MM.1S (cell line): ENCODE data around the gene CDH22.

Source experiments
- DNase-seq: peaks from one replicate; pipeline ENCODE4 v3.0.0-alpha.2; 2015
- H2AFZ ChIP-seq: fragments of 300-600 bp; sonication (generic); 2 replicates; pipeline ENCODE4 v1.6.0; 2016; ENCODE audit warnings: antibody characterized with exemption, low read length
- H3F3A ChIP-seq: fragments of 300-600 bp; sonication (generic); 2 replicates; pipeline ENCODE4 v1.6.1; 2016; ENCODE audit warnings: mild to moderate bottlenecking, antibody characterized with exemption, low read length, moderate library complexity, mixed read lengths; ENCODE audit not compliant: insufficient read depth
- H3K27ac ChIP-seq: fragments of 300-600 bp; sonication (generic); 2 replicates; pipeline ENCODE4 v1.5.1; 2016; ENCODE audit warnings: mild to moderate bottlenecking, low read length
- H3K27me3 ChIP-seq: fragments of 300-600 bp; sonication (generic); replicated peaks from 2 replicates; pipeline ENCODE4 v1.6.0; 2016; ENCODE audit warnings: low read length; ENCODE audit not compliant: insufficient read depth
- H3K36me3 ChIP-seq: fragments of 300-600 bp; sonication (generic); replicated peaks from 2 replicates; pipeline ENCODE4 v1.6.1; 2016; ENCODE audit warnings: mild to moderate bottlenecking, low read length, mixed read lengths; ENCODE audit not compliant: insufficient read depth
- H3K4me1 ChIP-seq: fragments of 300-600 bp; sonication (generic); 2 replicates; pipeline ENCODE4 v1.6.1; 2016; ENCODE audit warnings: low read length, mixed read lengths
- H3K4me2 ChIP-seq: fragments of 300-600 bp; sonication (generic); 2 replicates; pipeline ENCODE4 v1.6.0; 2016; ENCODE audit warnings: low read depth, low read length
- H3K4me3 ChIP-seq: fragments of 300-600 bp; sonication (generic); 2 replicates; pipeline ENCODE4 v1.5.1; 2016; ENCODE audit warnings: low read length, mixed read lengths
- H3K79me2 ChIP-seq: fragments of 300-600 bp; sonication (generic); 2 replicates; pipeline ENCODE4 v1.6.1; 2016; ENCODE audit warnings: mixed run types, low read length, mixed read lengths
- H3K9ac ChIP-seq: fragments of 300-600 bp; sonication (generic); 2 replicates; pipeline ENCODE4 v1.6.1; 2016; ENCODE audit warnings: low read length, mixed read lengths
- H3K9me2 ChIP-seq: fragments of 300-600 bp; sonication (generic); replicated peaks from 2 replicates; pipeline ENCODE4 v1.6.1; 2016; ENCODE audit warnings: mild to moderate bottlenecking, low read length, mixed read lengths; ENCODE audit not compliant: insufficient read depth
- H3K9me3 ChIP-seq: fragments of 300-600 bp; sonication (generic); replicated peaks from 2 replicates; pipeline ENCODE4 v1.6.1; 2016; ENCODE audit warnings: mild to moderate bottlenecking, low read length, mixed read lengths; ENCODE audit not compliant: insufficient read depth
- H4K20me1 ChIP-seq: fragments of 300-600 bp; sonication (generic); 2 replicates; pipeline ENCODE4 v1.6.1; 2016; ENCODE audit warnings: mild to moderate bottlenecking, low read length, moderate library complexity, mixed read lengths; ENCODE audit not compliant: insufficient read depth
- EZH2 ChIP-seq: fragments of 300-600 bp; sonication (generic); optimal IDR thresholded peaks from 2 replicates; pipeline ENCODE3; 2017; ENCODE audit warnings: low read depth, mild to moderate bottlenecking, antibody characterized with exemption, low read length, mixed read lengths
- EZH2phosphoT487 ChIP-seq: fragments of 300-600 bp; sonication (generic); IDR thresholded peaks from 2 replicates; pipeline ENCODE4 v1.6.1; 2018; ENCODE audit warnings: antibody characterized with exemption, low read length
- TF ChIP-seq, protein P1 (sequence below): fragments of 300-600 bp; sonication (generic); IDR thresholded peaks from 2 replicates; pipeline ENCODE4 v1.5.1; 2016; ENCODE audit warnings: antibody characterized with exemption, low read length, mixed read lengths

The CDH22 gene, protein sequence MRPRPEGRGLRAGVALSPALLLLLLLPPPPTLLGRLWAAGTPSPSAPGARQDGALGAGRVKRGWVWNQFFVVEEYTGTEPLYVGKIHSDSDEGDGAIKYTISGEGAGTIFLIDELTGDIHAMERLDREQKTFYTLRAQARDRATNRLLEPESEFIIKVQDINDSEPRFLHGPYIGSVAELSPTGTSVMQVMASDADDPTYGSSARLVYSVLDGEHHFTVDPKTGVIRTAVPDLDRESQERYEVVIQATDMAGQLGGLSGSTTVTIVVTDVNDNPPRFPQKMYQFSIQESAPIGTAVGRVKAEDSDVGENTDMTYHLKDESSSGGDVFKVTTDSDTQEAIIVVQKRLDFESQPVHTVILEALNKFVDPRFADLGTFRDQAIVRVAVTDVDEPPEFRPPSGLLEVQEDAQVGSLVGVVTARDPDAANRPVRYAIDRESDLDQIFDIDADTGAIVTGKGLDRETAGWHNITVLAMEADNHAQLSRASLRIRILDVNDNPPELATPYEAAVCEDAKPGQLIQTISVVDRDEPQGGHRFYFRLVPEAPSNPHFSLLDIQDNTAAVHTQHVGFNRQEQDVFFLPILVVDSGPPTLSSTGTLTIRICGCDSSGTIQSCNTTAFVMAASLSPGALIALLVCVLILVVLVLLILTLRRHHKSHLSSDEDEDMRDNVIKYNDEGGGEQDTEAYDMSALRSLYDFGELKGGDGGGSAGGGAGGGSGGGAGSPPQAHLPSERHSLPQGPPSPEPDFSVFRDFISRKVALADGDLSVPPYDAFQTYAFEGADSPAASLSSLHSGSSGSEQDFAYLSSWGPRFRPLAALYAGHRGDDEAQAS

GRCh38 chr20:46308258-46309157 lies at the start of gene CDH22:
CDH22 (minus strand) TSS chr20:46308498; CDS start chr20:46251294, 57,204 bp downstream.
- Histone ChIP-seq H3K36me3 (no peaks in the 10 kb centered on the region), H3K4me3 (peak within 1 kb of the TSS; percentile 36), H3K27ac (no peak within 1 kb of the TSS), H3K9me2 (no peaks in the 10 kb centered on the region), H3K4me2 (peak within 1 kb of the TSS; percentile 55), H3K79me2 (no peaks in the 10 kb centered on the region), H3K27me3 (peaks cover 93% of the 10 kb centered on the region), H3K9me3 (no peaks in the 10 kb centered on the region), H3F3A (no peaks in the 10 kb centered on the region), H3K9ac (no peak within 1 kb of the TSS), H2AFZ (0 out of 2 replicates have a peak within 1 kb of the TSS, but pooled peaks have one; percentile 5), H4K20me1 (no peaks in the 10 kb centered on the region), H3K4me1 (0 out of 2 replicates have a peak, but pooled peaks cover 3% of the 10 kb centered on the region)
- TF ChIP-seq EZH2 (no peak), EZH2phosphoT487 (no peak)
- TF ChIP-seq, protein P1, sequence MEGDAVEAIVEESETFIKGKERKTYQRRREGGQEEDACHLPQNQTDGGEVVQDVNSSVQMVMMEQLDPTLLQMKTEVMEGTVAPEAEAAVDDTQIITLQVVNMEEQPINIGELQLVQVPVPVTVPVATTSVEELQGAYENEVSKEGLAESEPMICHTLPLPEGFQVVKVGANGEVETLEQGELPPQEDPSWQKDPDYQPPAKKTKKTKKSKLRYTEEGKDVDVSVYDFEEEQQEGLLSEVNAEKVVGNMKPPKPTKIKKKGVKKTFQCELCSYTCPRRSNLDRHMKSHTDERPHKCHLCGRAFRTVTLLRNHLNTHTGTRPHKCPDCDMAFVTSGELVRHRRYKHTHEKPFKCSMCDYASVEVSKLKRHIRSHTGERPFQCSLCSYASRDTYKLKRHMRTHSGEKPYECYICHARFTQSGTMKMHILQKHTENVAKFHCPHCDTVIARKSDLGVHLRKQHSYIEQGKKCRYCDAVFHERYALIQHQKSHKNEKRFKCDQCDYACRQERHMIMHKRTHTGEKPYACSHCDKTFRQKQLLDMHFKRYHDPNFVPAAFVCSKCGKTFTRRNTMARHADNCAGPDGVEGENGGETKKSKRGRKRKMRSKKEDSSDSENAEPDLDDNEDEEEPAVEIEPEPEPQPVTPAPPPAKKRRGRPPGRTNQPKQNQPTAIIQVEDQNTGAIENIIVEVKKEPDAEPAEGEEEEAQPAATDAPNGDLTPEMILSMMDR, result no peak
- DNase-seq, result no peak

DNA sequence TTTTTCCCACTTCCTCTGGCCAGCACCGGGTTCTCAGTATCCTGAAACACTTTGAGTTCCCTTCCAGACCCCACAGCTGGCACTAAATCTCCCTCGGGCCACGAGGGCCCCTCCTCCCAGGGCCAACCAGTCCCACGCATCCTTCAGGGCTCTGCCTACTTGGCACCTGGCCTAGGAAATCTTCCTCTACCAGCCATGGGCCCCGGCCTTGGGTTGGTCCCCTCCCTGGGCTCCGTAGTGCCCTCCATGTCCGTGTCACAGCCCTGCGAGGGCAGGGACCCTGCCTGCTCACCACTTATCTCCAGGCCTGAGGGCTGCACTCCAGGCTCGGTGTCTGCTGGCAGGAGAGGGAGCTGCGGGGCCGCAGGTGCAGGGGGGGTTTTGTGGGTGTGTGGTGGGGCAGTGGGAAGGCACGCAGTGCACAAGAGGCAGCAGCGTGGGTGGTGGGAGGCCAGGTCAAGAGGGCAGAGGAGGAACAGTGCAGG lies 48.8 kb upstream of the CDH22 start:
- Histone ChIP-seq H3K36me3 (no peaks in the 10 kb centered on the region), H3K4me2 (no peak overlapping the region), H2AFZ (no peak overlapping the region), H3K9ac (no peak overlapping the region), H4K20me1 (no peaks in the 10 kb centered on the region), H3K79me2 (peaks cover 25% of the 10 kb centered on the region), H3K9me2 (no peaks in the 10 kb centered on the region), H3F3A (no peaks in the 10 kb centered on the region), H3K4me1 (no peaks in the 10 kb centered on the region), H3K27ac (no peak overlapping the region), H3K4me3 (no peak overlapping the region), H3K9me3 (no peaks in the 10 kb centered on the region), H3K27me3 (no peaks in the 10 kb centered on the region)
- no peak for DNase-seq
- no peak for TF ChIP-seq EZH2phosphoT487
- no peak for TF ChIP-seq EZH2
- TF ChIP-seq, protein P1, result no peak
